Inflammatory macrophage treated with lipopolysaccharide for 1 hour (primary cell): Measurements from ENCODE around the gene SSC5D.
A peak's percentile ranks its signal among the peaks of the same experiment; 100 is the strongest.

Source experiments
- DNase-seq, 2 donors: peaks; one replicate each; pipeline ENCODE4 v3.0.0-alpha.2; 2020 to 2022

Gene SSC5D

DNA sequence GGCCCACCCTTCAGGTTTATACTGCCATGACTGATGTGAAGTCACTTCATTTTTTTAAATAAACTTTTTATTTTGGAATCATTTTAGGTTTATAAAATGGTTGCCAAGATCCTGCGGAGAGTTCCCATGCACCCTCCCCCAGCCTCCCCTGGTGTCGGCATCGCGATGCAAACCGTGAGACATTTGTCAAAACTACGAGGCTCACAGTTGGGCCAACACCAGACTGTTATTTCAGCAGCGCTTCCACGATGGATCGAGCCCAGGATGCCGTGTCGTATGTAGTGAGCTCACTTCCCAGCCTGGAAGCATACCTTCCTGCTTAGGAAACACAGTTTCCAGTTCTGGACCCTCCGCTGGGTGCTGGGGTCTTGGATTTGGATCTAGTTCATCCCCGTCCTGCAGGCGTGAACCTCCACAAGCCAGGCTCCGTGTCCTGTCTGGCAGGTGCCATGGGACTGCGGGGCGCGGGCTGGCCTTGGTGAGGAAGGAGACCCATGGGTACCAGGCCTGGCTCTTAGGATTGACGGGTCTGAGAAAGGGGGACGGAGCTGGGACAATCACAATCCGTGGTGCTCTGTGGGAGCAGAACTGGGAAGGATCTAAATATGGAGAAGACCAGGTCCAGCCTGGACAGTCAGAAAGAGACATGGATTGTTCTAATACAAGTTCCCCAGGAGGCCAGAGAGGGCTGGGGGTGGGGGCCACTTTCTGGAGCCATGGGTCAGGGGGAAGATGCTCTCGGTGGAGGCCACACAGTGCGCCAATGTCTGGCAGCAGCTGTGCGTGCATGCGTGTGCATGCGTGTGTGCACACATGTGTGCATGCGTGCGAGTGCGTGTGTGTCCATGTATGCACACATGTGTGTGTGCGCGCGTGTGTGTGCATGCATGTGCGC lies 51.1 kb downstream of the SSC5D start:
- DNase-seq: no peak

DNA sequence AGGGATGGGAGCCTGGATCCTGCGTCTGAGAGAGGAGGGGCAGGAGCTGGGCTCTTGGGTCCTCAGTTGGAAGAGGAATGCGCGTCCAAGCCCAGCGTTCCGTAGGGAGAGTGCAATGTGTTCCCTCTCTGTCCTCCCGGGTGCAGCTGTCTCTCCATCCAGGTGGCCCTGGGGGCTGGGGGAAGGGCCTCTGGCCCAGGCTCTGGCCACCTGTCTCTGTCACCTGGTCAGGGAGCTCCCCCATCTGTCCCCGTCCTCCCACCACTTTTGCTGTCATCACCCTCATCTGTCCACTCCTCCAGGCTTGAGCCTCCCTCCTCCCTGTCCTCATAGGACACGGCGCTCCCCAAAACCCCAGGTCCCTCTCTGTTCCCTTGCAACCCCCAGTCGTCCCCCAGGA lies 52.4 kb downstream of the SSC5D start:
- DNase-seq: no peak

DNA sequence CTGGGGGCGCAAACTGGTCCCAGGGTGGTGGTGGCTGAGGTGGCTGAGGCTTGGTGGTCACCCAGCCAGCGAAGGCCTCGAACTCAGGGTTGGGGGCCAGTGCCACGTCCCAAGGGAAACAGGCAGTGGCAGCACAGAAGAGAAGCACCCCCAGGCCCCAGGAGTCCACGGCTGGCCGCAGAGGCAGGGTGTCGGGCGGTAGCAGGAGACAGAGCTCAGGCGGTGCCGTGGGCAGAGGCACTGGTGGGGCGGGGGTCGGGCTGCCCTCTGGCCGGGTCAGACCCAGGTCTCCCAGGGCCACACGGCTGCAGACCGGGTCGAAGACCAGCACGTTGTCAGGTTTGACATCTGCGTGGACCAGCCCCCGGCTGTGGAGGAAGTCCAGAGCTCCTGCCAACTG lies 52.9 kb downstream of the SSC5D start:
- DNase-seq: no peak

DNA sequence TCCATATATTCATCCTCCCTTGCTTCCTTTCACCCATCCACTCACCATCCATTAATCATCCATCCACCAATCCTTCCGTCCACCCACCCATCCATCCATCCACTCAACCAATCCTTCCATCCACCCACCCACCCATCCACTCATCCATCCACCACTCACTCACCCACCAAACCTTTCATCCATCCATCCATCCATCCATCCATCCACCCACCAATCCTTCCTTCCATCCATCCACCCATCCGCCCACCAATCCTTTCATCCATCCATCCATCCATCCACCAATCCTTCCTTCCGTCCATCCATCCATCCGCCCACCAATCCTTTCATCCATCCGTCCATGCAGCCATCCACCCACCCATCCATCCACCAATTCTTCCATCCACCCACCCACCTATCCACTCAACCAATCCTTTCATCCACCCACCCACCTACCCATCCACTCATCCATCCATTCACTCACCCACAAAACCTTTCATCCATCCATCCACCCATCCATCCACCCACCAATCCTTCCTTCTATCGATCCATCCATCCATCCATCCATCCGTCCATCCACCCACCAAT lies 54.1 kb downstream of the SSC5D start:
- DNase-seq: no peak

DNA sequence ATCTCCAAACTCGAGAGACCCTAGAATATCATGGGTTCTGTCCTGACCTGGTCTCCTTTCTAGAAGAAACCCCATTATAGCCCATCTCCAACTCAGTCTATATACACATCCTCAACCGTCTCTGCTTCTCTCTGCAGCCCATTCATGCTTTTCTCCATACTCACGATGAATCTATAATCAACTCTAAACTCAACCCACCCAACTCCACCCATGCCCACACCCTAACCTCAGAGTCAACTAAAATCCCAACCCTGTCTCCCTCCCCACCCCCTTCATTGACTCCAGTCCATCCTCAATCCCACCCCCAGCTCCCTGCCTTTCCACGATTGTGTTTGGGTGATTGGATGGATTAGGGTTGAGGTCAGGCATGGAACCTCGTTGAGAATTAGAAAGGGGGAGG lies 55.3 kb downstream of the SSC5D start:
- DNase-seq: no peak

DNA sequence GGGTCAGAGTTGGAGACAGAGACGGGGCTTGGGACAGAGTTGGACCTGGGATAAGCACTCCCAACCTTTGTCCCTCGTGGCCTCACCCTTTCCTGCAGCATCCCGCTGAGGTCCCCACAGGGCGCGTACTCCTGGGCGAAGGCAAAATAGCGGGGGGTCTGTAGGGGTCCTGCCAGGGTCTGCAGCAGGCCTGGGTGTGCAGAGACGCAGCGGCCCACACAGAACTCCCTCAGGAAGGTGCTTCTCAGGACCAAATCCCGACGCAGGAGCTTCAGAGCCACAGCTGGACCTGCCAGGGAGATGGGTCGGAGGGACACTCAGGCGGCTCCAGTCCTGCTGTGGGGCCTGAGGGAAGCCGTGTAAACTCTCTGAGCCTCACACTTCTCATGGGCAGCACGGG lies 55.8 kb downstream of the SSC5D start:
- DNase-seq: no peak

DNA sequence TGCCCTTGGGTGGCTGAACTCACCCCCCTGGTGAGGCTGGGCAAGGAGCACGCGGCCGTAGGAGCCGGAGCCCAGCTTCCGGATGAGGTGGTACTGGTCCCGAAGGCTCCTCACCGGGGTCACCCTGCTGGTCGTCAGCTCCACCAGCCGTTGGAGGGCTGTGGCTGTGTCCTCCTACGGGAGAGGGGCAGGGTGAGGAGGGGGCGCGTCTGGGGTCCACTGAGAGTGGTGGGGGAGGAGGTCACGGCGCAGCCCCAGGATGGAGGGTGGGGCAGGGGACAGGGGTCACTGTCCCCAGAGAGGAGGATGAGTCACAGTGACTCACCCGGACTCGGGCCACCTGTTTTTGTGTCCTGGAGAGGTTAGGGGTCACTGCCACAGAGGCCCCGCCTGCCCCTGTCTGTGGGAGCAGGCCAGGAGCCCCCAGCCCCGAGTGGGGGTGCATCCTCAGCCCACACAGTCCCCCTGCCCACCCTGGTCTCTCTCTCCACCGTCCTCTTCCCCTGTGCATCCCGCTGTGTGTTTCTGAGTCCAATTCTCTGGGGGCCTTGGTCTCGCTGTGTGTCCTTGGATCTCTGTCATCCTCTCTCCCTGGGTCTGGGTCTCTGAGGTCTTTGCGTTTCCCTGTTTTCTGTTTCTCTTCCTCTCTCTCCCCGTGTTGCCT lies 56.7 kb downstream of the SSC5D start:
- DNase-seq: no peak

DNA sequence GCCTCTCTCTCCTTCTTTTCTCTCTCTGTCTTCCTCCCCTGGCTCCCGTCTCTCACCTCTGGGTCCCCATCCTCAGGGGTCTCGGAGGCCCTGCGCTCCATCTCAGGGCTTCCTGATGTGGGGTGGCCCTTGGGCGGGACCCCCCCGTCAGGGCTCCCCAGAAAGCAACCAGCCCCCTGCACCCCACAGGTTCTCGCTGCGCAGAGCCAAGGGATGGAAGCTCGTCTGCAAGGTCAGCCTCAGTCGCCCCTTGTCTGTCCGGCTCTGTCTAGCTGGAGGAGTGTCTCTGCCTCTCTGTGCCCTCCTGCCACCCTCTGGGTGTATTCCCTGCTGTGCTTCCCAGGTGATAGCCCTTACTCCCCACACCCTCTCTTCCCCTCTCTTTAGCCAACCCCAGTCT lies 57.2 kb downstream of the SSC5D start, which contains the start of gene SBK3:
SBK3 (minus strand) TSS at position 101 of the 400 bp plus-strand sequence; CDS start at position 101, 0 bp downstream.
- no peak for DNase-seq

DNA sequence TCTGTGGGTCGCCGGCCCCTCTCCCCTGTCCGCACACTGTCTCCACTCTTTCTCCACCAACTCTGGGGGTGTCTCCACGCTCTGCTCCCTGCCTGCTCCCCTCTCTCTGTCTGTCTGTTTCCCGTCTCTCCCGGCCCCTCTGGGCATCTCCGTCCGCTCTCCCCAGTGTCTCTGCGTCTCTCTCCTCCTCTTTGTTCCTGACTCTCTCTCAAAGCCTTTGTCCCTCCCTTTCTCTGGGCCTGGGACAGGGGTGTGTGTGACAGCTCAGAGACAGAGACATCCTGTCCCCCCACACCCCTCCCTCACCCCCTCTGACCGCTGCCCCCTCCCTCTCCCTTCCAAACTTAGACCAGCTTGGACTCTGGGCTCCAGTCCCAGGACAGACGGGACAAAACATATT lies 57.8 kb downstream of the SSC5D start:
- no peak for DNase-seq

DNA sequence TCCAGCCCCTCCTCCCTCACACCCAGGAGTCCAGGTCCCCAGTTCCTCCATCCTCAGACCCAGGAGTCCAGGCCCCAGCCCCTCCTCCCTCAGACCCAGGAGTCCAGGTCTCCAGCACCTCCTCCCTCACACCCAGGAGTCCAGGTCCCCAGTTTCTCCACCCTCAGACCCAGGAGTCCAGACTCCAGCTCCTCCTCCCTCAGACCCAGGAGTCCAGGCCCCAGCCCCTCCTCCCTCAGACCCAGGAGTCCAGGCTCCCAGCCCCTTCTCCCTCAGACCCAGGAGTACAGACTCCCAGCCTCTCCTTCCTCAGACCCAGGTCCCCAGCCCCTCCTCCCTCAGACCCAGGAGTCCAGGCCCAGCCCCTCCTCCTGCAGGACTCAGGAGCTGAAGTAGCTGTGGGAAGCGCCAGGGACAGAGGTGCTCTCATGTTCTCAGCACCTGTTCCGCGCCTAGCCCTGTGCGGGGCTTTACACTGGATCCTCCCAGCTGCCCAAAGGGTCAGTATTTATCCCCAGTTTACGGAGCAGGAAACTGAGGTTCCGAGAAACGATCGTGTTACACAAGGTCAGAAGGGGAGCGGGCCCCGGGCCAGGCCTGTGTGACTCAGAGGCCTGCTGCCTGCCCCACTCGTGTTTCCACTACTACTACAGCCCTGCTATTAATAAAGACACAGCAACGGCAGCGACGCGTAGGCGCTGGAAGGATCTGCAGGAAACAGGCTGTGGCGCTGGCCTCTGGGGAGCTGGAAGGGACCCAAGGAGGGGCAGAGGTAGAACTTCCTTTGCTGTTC lies 58.8 kb downstream of the SSC5D start:
- peak; percentile 80 to 90 for DNase-seq

DNA sequence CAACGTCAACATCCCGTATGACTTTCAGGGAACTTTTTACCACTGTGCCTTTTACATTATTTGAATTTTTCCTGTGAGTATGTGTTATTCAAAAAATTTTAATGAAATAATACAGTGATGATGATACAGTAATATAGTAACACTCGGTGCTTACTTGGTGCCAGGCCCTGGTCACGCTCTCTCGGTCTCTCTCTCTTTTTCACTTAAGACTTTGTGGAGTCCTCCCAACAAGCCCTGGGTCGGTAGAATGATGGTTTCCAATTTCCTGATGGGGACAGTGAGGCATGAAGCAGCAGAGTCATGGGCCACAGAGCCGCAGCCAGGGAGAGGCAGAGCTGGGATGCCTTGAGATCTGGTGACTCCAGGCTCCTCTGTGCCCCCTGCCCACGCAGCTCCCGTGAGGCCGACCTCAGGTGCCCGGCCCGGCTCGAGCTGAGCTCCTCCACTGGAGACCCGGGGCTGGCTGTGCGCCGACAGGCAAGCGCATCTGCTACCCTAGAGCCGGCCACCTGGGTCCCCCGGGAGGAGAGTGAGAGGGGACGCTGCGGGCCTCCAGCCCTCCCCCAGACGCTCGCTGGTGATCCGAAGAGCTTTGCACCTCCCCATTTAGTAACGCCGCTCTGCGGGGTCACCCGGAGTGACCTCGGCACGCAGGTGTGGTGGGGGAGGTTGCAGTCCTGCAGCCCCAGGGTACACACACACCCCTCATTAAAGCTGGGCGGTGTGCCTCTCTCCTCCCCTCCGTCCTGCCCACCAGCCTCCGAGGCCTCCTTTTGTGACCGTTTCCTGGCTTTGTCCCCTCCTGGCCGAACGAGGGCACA lies 61.5 kb downstream of the SSC5D start:
- no peak for DNase-seq

DNA sequence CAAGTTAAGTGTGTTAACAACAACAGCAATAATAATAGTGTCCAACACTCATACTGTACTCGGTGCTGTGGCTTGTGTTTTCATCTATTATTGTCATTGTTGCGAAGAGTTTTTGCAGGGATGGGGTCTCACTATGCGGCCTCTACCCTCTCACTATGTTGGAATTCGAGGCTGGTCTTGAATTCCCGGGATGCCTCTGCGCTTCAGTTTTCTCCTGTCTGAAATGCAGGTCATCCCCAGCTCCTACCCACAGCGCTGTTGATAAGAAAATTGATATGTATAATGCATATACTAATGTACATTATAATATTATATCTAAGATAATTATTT lies 62.0 kb downstream of the SSC5D start:
- DNase-seq: no peak

DNA sequence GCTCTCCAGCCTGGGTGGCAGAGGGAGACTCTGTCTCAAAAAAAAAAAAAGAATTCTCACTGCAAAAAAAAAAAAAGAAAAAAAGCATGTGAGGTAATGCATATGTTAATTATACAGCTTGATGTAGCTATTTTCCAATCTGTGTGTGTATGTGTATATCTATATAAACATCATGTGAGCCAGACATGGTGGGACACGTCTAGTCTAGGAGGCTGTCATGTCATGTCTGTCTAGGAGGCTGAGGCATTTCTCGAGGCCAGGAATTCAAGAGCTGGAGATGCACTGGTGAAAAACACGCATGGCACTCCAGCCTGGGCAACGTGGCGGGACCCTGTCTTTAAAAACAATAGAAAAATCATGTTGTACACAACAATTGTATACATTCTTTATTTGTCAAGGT lies 64.0 kb downstream of the SSC5D start:
- no peak for DNase-seq

DNA sequence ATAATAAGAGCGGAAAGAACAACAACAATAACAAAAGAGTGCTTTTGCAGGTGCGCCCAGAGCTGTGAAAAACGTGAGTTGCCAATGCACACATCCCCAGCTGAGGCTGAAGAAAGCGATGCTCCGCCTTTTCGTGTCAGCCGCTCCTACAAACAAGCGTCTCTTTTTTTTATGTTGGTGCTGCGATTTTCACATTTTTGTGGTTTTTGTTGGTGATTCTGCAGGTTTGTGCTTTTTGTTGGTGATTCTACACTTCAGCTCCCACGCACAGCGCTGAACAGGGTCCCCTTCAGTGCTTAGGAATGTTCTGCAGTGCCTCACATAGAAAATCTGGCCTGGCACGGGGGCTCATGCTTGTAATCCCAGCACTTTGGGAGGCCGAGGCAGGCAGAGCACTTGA lies 64.4 kb downstream of the SSC5D start:
- no peak for DNase-seq

DNA sequence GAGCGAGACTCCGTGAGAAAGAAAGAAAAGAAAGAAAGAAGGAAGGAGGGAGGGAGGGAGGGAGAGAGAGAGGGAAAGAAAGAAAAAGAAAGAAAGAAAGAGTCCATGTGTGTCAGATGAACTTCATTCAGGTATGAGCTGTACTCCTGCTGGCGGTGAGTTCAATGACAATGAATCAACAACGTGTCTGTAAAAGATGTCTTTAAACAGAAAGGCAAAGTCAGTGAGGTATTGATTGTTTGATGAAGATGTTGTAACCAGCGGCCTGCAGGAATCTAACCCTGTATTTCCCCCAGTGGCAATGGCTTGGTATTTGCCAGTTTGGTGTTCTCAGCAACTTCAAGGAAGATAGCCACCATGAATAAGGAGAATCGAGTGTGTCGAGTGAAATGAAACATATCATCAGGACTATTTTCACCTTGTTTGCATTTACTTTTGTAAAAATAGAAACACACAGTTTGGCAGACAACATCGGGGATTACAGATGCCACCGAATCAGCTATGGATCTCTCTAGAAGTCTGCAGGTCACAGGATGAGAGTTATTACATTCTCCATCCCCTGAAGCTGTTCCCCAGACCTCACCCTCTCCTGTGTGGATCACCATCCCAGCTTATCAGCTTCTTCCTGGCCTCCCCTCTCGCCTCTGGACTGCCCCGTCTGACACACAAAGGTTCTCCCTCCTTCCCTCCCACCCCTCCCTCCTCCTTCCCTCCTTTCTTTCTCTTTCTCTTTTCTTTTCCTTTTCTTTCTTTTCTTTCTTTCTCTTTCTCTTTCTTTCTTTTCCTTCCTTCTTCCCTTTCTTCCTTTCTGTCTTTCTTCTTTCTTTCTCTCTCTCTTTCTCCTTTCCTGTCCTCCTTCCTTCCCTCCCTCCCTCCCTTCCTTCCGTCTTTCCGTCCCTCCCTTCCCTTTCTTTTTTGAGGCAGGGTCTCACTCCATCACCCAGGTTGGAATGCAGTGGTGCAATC lies 65.3 kb downstream of the SSC5D start:
- DNase-seq: no peak

DNA sequence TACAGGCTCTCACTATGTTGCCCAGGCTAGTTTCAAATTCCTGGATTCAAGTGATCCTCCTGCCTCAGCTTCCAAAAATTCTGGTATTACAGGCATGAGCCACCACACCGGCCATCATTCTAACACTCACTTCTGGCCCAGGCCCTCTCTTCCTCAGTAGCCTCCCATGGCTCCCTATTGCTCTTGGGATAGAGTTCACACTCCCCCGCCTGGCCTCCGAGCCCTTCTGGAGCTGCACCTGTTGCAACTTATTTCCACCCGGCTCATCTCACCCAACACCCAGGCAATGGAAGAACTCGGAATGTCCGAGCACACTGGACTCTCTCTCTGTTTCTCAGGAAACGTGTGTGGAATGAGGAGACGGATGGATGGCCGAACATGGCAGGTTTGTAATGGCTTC lies 66.1 kb downstream of the SSC5D start:
- DNase-seq: no peak

DNA sequence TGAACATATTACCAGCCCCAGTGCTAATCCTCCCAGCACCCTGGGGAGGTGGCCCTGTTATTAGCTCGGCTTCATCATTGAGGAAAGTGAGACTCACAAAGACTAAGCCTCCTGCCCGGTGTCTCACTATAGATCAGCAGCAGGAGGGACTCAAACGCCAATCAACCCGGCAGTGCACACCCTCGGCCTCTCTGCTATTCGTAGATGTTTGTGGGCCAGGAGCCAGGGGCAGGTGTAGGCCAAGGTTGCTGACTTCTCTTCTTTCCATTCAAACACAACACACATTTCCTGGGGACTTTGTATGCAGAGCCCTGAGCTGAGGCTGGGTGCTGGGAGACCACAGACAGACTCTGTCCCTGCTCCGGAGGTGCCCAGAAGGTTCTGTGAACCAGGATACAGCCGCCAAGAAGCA lies 66.5 kb downstream of the SSC5D start:
- DNase-seq: no peak

DNA sequence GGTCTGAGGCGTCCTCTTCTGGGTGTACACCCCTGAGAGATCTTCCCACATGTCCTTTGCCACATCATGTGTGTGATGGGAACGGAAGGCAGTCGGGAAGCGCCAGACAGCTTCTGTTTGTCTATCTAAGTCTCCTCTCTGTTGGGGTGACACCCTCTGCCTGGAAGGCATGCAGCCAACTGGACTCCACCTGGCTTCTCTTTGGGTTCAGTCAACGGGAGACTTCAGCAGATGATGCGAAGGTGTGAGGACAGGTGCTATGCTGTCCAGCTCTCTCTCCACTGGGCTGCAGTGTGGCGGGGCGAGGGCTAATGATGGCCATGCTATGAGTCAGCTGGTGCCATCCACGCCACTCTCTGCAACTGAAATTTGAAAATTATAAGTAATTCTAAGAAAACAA lies 71.4 kb downstream of the SSC5D start:
- no peak for DNase-seq

DNA sequence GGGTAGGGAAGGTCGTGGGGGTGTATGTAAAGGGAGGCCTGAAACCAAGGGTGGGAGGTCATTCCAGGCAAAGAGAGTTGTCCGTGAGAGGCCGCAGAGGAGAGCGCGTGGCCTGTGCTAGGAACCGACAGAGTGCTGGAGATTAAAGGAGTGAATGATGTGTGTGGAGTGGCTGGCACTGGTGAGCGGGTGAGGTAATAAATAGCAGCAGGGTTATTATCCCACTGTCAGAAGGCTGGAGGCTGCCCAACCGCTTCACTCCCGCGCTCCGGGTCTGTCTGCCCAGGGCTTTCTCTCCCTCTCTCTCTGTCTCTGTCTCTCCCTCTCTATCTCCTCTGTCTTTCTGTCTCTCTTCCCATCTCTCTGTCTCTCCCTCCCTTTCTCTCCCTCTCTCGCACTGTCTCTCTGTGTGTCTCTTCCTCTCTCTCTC lies 75.0 kb downstream of the SSC5D start:
- DNase-seq: no peak

DNA sequence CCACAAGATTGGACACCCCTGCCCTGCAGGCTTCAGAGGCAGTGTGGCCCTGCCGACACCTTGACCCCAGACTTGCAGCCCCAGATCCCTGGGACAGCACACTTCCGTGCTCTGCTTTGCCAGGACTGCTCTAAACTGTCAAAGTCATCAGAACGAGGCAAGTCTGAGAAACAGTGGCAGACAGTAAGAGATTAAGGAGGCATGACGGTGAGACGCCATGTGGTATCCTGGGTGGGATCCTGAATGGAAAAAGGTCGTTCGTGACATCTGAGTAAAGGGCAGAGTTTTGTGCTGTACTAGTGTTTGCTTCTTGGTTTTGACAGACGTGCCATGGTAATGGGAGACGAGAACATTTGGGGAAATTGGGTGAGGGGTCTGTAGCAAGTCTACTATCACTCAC lies 78.6 kb downstream of the SSC5D start:
- no peak for DNase-seq

DNA sequence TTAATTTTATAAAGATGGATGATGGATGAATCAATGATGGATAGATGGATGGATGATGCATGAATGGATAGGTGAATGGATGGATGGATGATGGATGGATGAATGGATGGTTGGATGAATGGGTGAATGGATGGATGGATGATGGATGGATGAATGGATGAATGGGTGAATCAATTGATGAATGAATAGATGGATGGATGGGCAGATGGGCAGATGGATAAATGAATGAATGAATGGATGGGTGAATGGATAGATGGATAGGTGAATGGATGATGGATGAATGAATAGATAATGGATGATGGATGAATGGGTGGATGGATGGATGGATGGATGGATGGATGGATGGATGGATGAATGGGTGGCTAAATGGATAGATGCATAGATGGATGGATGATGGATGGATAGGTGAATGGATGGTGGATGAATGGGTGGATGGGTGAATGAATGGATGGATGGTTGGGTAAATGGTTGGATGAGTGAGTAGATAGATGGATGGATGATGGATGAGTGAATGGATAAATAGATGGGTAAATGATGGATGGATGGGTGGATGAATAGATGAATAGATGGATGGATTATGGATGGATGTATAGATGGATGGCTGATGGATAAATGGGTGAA lies 79.6 kb downstream of the SSC5D start:
- DNase-seq: no peak
